IMR-90 (cell line): ENCODE data around the gene ST6GALNAC2. TPM values are rescaled to one million over a fixed set of nuclear protein-coding genes. Genes with fewer than 3 reads are reported as not detected.

Experiments used
- ATAC-seq: fragments of 200-7000 bp; cut with Tn5 transposase; 2 replicates; pipeline ENCODE4 v1.9.1; 2020; ENCODE audit warnings: low read depth, mild to moderate bottlenecking, moderate library complexity
- BruUV-seq: library from RNA; stranded (reverse); fragments of 400-500 nt; replicated peaks from 2 replicates; lab custom pipeline; 2021; lab: Mats Ljungman, UMichigan
- CTCF ChIA-PET: fragments of 300-600 bp; formaldehyde crosslinking; extraction: SDS; loops from one replicate; lab custom pipeline; 2021; ENCODE audit warnings: antibody characterized with exemption; lab: Yijun Ruan, JAX
- POLR2A ChIA-PET: fragments of 300-600 bp; sonication (Branson Sonifier 250); formaldehyde crosslinking; loops from one replicate; lab custom pipeline; 2022; ENCODE audit warnings: antibody characterized with exemption; ENCODE audit not compliant: unreplicated experiment; lab: Charles Lee
- DNase-seq: peaks from one replicate; pipeline ENCODE4 v3.0.0; 2013
- H2AFZ ChIP-seq: replicated peaks from 2 replicates; pipeline ENCODE3; 2013; ENCODE audit warnings: low read length, mild to moderate bottlenecking; ENCODE audit not compliant: poor library complexity
- H2AK5ac ChIP-seq: 2 replicates; pipeline ENCODE4 v1.6.1; 2013; ENCODE audit warnings: low read depth, low read length, inconsistent platforms
- H2AK9ac ChIP-seq: replicated peaks from 2 replicates; pipeline ENCODE3; 2013; ENCODE audit warnings: mild to moderate bottlenecking, low read depth, low read length, moderate library complexity; ENCODE audit not compliant: poor library complexity
- H2BK120ac ChIP-seq: 2 replicates; pipeline ENCODE4 v1.6.1; 2013; ENCODE audit warnings: low read depth, low read length, inconsistent platforms
- H2BK15ac ChIP-seq: 3 replicates; pipeline ENCODE4 v1.6.1; 2013; ENCODE audit warnings: low read depth, low read length, inconsistent platforms
- H2BK20ac ChIP-seq: 2 replicates; pipeline ENCODE4 v1.6.1; 2013; ENCODE audit warnings: low read depth, mild to moderate bottlenecking, inconsistent platforms, low read length, moderate library complexity
- H2BK5ac ChIP-seq: 2 replicates; pipeline ENCODE4 v1.6.1; 2013; ENCODE audit warnings: mild to moderate bottlenecking, low read depth, low read length, inconsistent platforms; ENCODE audit not compliant: poor library complexity, severe bottlenecking
- H3K14ac ChIP-seq: replicated peaks from 2 replicates; pipeline ENCODE4 v1.6.1; 2013; ENCODE audit warnings: low read depth, low read length, inconsistent platforms
- H3K18ac ChIP-seq: 2 replicates; pipeline ENCODE4 v1.6.1; 2013; ENCODE audit warnings: low read depth, low read length, control low read depth
- H3K23ac ChIP-seq: 2 replicates; pipeline ENCODE4 v1.6.1; 2013; ENCODE audit warnings: low read depth, low read length, inconsistent platforms
- H3K27ac ChIP-seq: 2 replicates; pipeline ENCODE4 v1.5.1; 2013; ENCODE audit warnings: mild to moderate bottlenecking, control low read depth, low read length; ENCODE audit not compliant: insufficient read depth
- H3K27me3 ChIP-seq: 2 replicates; pipeline ENCODE4 v1.6.1; 2013; ENCODE audit warnings: low read length; ENCODE audit not compliant: control insufficient read depth, insufficient read depth
- H3K36me3 ChIP-seq: 2 replicates; pipeline ENCODE4 v1.6.1; 2013; ENCODE audit warnings: low read length, mixed read lengths; ENCODE audit not compliant: control insufficient read depth, insufficient read depth
- H3K4ac ChIP-seq: 2 replicates; pipeline ENCODE4 v1.6.1; 2013; ENCODE audit warnings: low read depth, low read length, inconsistent platforms
- H3K4me1 ChIP-seq: 2 replicates; pipeline ENCODE4 v1.6.1; 2013; ENCODE audit warnings: low read length, mixed read lengths; ENCODE audit not compliant: control insufficient read depth, insufficient read depth
- H3K4me2 ChIP-seq: 2 replicates; pipeline ENCODE4 v1.6.1; 2013; ENCODE audit warnings: low read depth, mild to moderate bottlenecking, control low read depth, low read length, moderate library complexity
- H3K4me3 ChIP-seq: 2 replicates; pipeline ENCODE4 v1.5.1; 2013; ENCODE audit warnings: low read depth, mild to moderate bottlenecking, control low read depth, low read length, moderate library complexity; ENCODE audit not compliant: insufficient read depth
- H3K56ac ChIP-seq: 2 replicates; pipeline ENCODE4 v1.6.1; 2013; ENCODE audit warnings: low read length, inconsistent platforms; ENCODE audit not compliant: insufficient read depth; ENCODE audit errors: extremely low read depth
- H3K79me1 ChIP-seq, 2 experiments: 2 replicates each; pipeline ENCODE4 v1.6.1; 2013; ENCODE audit warnings: low read length in 2 of 2, inconsistent platforms in 1 of 2, low read depth in 1 of 2
- H3K9ac ChIP-seq: 2 replicates; pipeline ENCODE4 v1.6.1; 2013; ENCODE audit warnings: low read depth, low read length, control low read depth
- H3K9me1 ChIP-seq: 2 replicates; pipeline ENCODE4 v1.6.1; 2013; ENCODE audit warnings: low read length, inconsistent platforms; ENCODE audit not compliant: insufficient read depth
- H3K9me3 ChIP-seq: 2 replicates; pipeline ENCODE4 v1.6.1; 2013; ENCODE audit warnings: low read length; ENCODE audit not compliant: control insufficient read depth, insufficient read depth
- H4K20me1 ChIP-seq: 2 replicates; pipeline ENCODE4 v1.6.1; 2013; ENCODE audit warnings: low read length, inconsistent platforms; ENCODE audit not compliant: insufficient read depth
- H4K5ac ChIP-seq: 2 replicates; pipeline ENCODE4 v1.6.1; 2013; ENCODE audit warnings: mild to moderate bottlenecking, low read depth, low read length, control low read depth
- H4K8ac ChIP-seq, 2 experiments: 2 replicates each; pipeline ENCODE4 v1.6.1; 2013; ENCODE audit warnings: low read depth in 2 of 2, low read length in 2 of 2, control low read depth in 1 of 2, inconsistent platforms in 1 of 2
- H4K91ac ChIP-seq: 2 replicates; pipeline ENCODE4 v1.6.1; 2013; ENCODE audit warnings: low read depth, low read length, inconsistent platforms; ENCODE audit not compliant: insufficient read depth
- BHLHE40 ChIP-seq: fragments of 150-350 bp; IDR thresholded peaks from 2 replicates; pipeline ENCODE4 v1.6.1; 2016; ENCODE audit warnings: mild to moderate bottlenecking, low read depth, low read length
- CHD1 ChIP-seq: IDR thresholded peaks from 2 replicates; pipeline ENCODE4 v1.6.1; 2012; ENCODE audit warnings: low read depth, low read length, improper control_type of control experiment
- CTCF ChIP-seq: conservative IDR thresholded peaks from 2 replicates; pipeline ENCODE4 v1.5.1; 2012; ENCODE audit warnings: mild to moderate bottlenecking, low read depth, low read length, improper control_type of control experiment
- ELK1 ChIP-seq: fragments of 150-350 bp; IDR thresholded peaks from 2 replicates; pipeline ENCODE4 v1.6.1; 2016; ENCODE audit warnings: low read depth, mild to moderate bottlenecking, low read length, moderate library complexity, borderline replicate concordance
- FOS ChIP-seq: fragments of 150-350 bp; IDR thresholded peaks from 2 replicates; pipeline ENCODE4 v1.6.1; 2016; ENCODE audit warnings: low read depth, low read length
- MAFK ChIP-seq: IDR thresholded peaks from 2 replicates; pipeline ENCODE4 v1.6.1; 2012; ENCODE audit warnings: low read depth, low read length, improper control_type of control experiment
- MAZ ChIP-seq: IDR thresholded peaks from 2 replicates; pipeline ENCODE4 v1.6.1; 2012; ENCODE audit warnings: low read depth, mild to moderate bottlenecking, low read length, improper control_type of control experiment, moderate library complexity, borderline replicate concordance
- MXI1 ChIP-seq: IDR thresholded peaks from 2 replicates; pipeline ENCODE4 v1.6.1; 2012; ENCODE audit warnings: low read depth, mild to moderate bottlenecking, low read length, moderate library complexity, borderline replicate concordance
- NFE2L2 ChIP-seq: fragments of 150-350 bp; IDR thresholded peaks from 2 replicates; pipeline ENCODE4 v1.6.1; 2016; ENCODE audit warnings: low read depth, mild to moderate bottlenecking, low read length
- POLR2A ChIP-seq: IDR thresholded peaks from 2 replicates; pipeline ENCODE4 v1.6.1; 2012; ENCODE audit warnings: mild to moderate bottlenecking, low read depth, low read length
- RAD21 ChIP-seq: IDR thresholded peaks from 2 replicates; pipeline ENCODE4 v1.6.1; 2012; ENCODE audit warnings: low read length, improper control_type of control experiment
- RFX5 ChIP-seq: IDR thresholded peaks from 2 replicates; pipeline ENCODE4 v1.8.0; 2012; ENCODE audit warnings: low read depth, mild to moderate bottlenecking, low read length, moderate library complexity
- SMC3 ChIP-seq: fragments of 150-350 bp; IDR thresholded peaks from 2 replicates; pipeline ENCODE4 v1.6.1; 2016; ENCODE audit warnings: low read depth, mild to moderate bottlenecking, antibody characterized with exemption, low read length, moderate library complexity
- USF2 ChIP-seq: fragments of 150-350 bp; IDR thresholded peaks from 2 replicates; pipeline ENCODE4 v1.6.1; 2017; ENCODE audit warnings: mild to moderate bottlenecking, antibody characterized with exemption, low read length, low read depth
- WGBS, 2 experiments: methylation state at CpG; one replicate each; pipeline versions ENCODE4 v1.1.5 to v1.1.7; 2013; ENCODE audit warnings: missing lambda C conversion rate in 2 of 2; ENCODE audit not compliant: insufficient read length in 1 of 2; ENCODE audit errors: extremely low coverage in 2 of 2; 5-methylcytosine and 5-hydroxymethylcytosine counted together
- dilution Hi-C: fragments of 300-500 bp; cut with HindIII; formaldehyde crosslinking; loops from one replicate; pipeline ENCODE4 v1.14.3; 2018; ENCODE audit warnings: low sequenced_read_pairs; ENCODE audit not compliant: unreplicated experiment
- in situ Hi-C: fragments of 300-500 bp; cut with MboI; formaldehyde crosslinking; loops from 3 replicates; pipeline ENCODE4 v1.14.3; 2019; ENCODE audit warnings: low sequenced_read_pairs, inconsistent platforms, mixed read lengths
- intact Hi-C: fragments of 100-400 bp; cut with micrococcal nuclease; formaldehyde crosslinking; loops from 2 replicates; pipeline ENCODE4 v1.10.0; 2022
- polyA plus RNA-seq, 3 experiments: library from polyadenylated mRNA; depleted of rRNA; stranded (reverse); fragments of >200 nt; gene quantifications; 2 replicates each; pipeline ENCODE4 v1.2.3, GENCODE V29; 2012; ENCODE audit warnings: low replicate concordance in 1 of 3
- total RNA-seq: library from RNA; depleted of rRNA; stranded (reverse); fragments of >200 nt; gene quantifications from 2 replicates; pipeline ENCODE4 v1.2.3, GENCODE V29; 2012

ST6GALNAC2 gene
- total and polyA plus RNA-seq, 2 of the 4 experiments (the other 2 are of a cell fraction): 0.10 TPM; not detected in 1

GRCh38 chr17:76530811-76531485, 54.7 kb downstream of the ST6GALNAC2 start:
- Histone ChIP-seq H4K91ac (peak overlapping the region; percentile 99), H3K23ac (peak overlapping the region; percentile 99), H3K4me1 (peaks cover 40% of the 10 kb centered on the region), H4K8ac (peak overlapping the region; percentile 88 to 100), H3K27ac (peak overlapping the region; percentile 89), H3K4me2 (no peak overlapping the region), H3K18ac (peak overlapping the region; percentile 91), H4K5ac (peak overlapping the region; percentile 98), H3K4ac (peak overlapping the region; percentile 99), H2BK5ac (peak overlapping the region; percentile 91), H3K9me1 (peaks cover 25% of the 10 kb centered on the region), H4K20me1 (0 out of 2 replicates have a peak, but pooled peaks cover 2% of the 10 kb centered on the region), H2BK120ac (peak overlapping the region; percentile 97), H2BK20ac (peak overlapping the region; percentile 95), H2BK15ac (peak overlapping the region; percentile 94; the same call in 2 of the 3 replicates), H3K36me3 (peaks cover 7% of the 10 kb centered on the region; the same call in 1 of the 2 replicates), H3K56ac (peak overlapping the region; percentile 91; the same call in 1 of the 2 replicates), H3K9me3 (no peaks in the 10 kb centered on the region), H3K14ac (peak overlapping the region; percentile 94), H3K9ac (peak overlapping the region; percentile 48; the same call in 1 of the 2 replicates), H2AK9ac (peak overlapping the region; percentile 97), H3K79me1 (peaks cover 0 to 23% of the 10 kb centered on the region in 2 experiments; a peak in 1 of 4 replicates), H2AK5ac (peak overlapping the region; percentile 92), H2AFZ (peak overlapping the region; percentile 97), H3K27me3 (no peaks in the 10 kb centered on the region), H3K4me3 (no peak overlapping the region)
- DNase-seq (no peak), ATAC-seq (no peak)
- CTCF ChIA-PET: interaction anchor here (1.5 kb wide), 1 partner anchor 27 kb away, joined by 3 read pairs; no protein-coding TSS in a partner anchor
- in situ Hi-C loops (no loop called here), dilution Hi-C loops (no loop called here), intact Hi-C loops (loop anchor here (10.0 kb wide), 1 partner anchor 534 kb away; no protein-coding TSS in a partner anchor)
- POLR2A ChIA-PET: interaction anchor here (1.1 kb wide), 1 partner anchor 13 kb away, joined by 3 read pairs; no protein-coding TSS in a partner anchor
- WGBS, 2 experiments: 86% methylated on average over 20 of the region's 32 CpGs; no CpG with 5 or more reads in 1 of the 2 experiments
- no TSS peak for BruUV-seq
- TF ChIP-seq BHLHE40 (no peak), FOS (no peak), CTCF (no peak), MAZ (no peak), CHD1 (no peak), USF2 (no peak), RFX5 (no peak), SMC3 (no peak), NFE2L2 (no peak), MAFK (no peak), POLR2A (no peak), ELK1 (no peak), RAD21 (no peak), MXI1 (no peak)
